H9 (cell line): ENCODE data around the gene KCNMA1. TPM values are rescaled to one million over a fixed set of nuclear protein-coding genes. Genes with fewer than 3 reads are reported as not detected.

Source experiments
- DNase-seq: peaks from one replicate; pipeline ENCODE4 v3.0.0-alpha.2; 2017
- H2AFZ ChIP-seq: one replicate; pipeline ENCODE4 v1.6.1; 2013; ENCODE audit warnings: mild to moderate bottlenecking, low read length, control low read depth, moderate library complexity
- H2AK5ac ChIP-seq: 2 replicates; pipeline ENCODE4 v1.6.1; 2013; ENCODE audit warnings: low read length, control low read depth, mixed read lengths; ENCODE audit not compliant: insufficient read length
- H2BK120ac ChIP-seq: one replicate; pipeline ENCODE4 v1.6.1; 2013; ENCODE audit warnings: low read depth, mild to moderate bottlenecking, low read length, control low read depth, inconsistent platforms; ENCODE audit not compliant: poor library complexity, severe bottlenecking
- H2BK12ac ChIP-seq: 2 replicates; pipeline ENCODE4 v1.6.1; 2013; ENCODE audit warnings: low read length, control low read depth, mixed read lengths, low read depth; ENCODE audit not compliant: insufficient read length
- H2BK15ac ChIP-seq: 2 replicates; pipeline ENCODE4 v1.6.1; 2013; ENCODE audit warnings: low read depth, low read length, control low read depth
- H2BK20ac ChIP-seq: one replicate; pipeline ENCODE4 v1.6.1; 2013; ENCODE audit warnings: low read depth, mild to moderate bottlenecking, low read length, control low read depth, inconsistent platforms; ENCODE audit not compliant: poor library complexity, severe bottlenecking
- H2BK5ac ChIP-seq: 2 replicates; pipeline ENCODE4 v1.6.1; 2013; ENCODE audit warnings: low read length, control low read depth, mixed read lengths; ENCODE audit not compliant: insufficient read length
- H3K14ac ChIP-seq: 2 replicates; pipeline ENCODE4 v1.6.1; 2013; ENCODE audit warnings: low read length, control low read depth; ENCODE audit not compliant: insufficient read depth
- H3K18ac ChIP-seq: 2 replicates; pipeline ENCODE4 v1.6.1; 2013; ENCODE audit warnings: low read depth, mild to moderate bottlenecking, mixed read lengths, low read length, control low read depth; ENCODE audit not compliant: insufficient read length
- H3K23ac ChIP-seq: 2 replicates; pipeline ENCODE4 v1.6.1; 2013; ENCODE audit warnings: low read length, control low read depth, mixed read lengths, low read depth; ENCODE audit not compliant: insufficient read length
- H3K23me2 ChIP-seq: 2 replicates; pipeline ENCODE4 v1.6.1; 2013; ENCODE audit warnings: low read depth, mild to moderate bottlenecking, mixed read lengths, low read length, control low read depth; ENCODE audit not compliant: insufficient read length, poor library complexity, severe bottlenecking
- H3K27ac ChIP-seq: 2 replicates; pipeline ENCODE4 v1.5.1; 2013; ENCODE audit warnings: low read length, control low read depth, mixed read lengths, low read depth; ENCODE audit not compliant: insufficient read length
- H3K27me3 ChIP-seq: 2 replicates; pipeline ENCODE4 v1.6.1; 2013; ENCODE audit warnings: low read length, control low read depth, inconsistent platforms; ENCODE audit not compliant: insufficient read depth
- H3K4ac ChIP-seq: 2 replicates; pipeline ENCODE4 v1.6.1; 2013; ENCODE audit warnings: low read depth, mild to moderate bottlenecking, control low read depth, inconsistent platforms, low read length, moderate library complexity
- H3K4me1 ChIP-seq: 2 replicates; pipeline ENCODE4 v1.6.1; 2013; ENCODE audit warnings: low read length, control low read depth, inconsistent platforms; ENCODE audit not compliant: insufficient read depth
- H3K4me2 ChIP-seq: 2 replicates; pipeline ENCODE4 v1.6.1; 2013; ENCODE audit warnings: low read length, control low read depth, mixed read lengths; ENCODE audit not compliant: insufficient read length, insufficient read depth
- H3K56ac ChIP-seq: 2 replicates; pipeline ENCODE4 v1.6.1; 2013; ENCODE audit warnings: low read depth, mild to moderate bottlenecking, mixed read lengths, low read length, control low read depth; ENCODE audit not compliant: insufficient read length
- H3K79me1 ChIP-seq: 2 replicates; pipeline ENCODE4 v1.6.1; 2013; ENCODE audit warnings: low read depth, mild to moderate bottlenecking, moderate library complexity, low read length, control low read depth, inconsistent platforms; ENCODE audit not compliant: insufficient read depth, poor library complexity, severe bottlenecking
- H3K79me2 ChIP-seq: 2 replicates; pipeline ENCODE4 v1.6.1; 2013; ENCODE audit warnings: low read length, control low read depth, inconsistent platforms; ENCODE audit not compliant: insufficient read depth
- H3K9ac ChIP-seq: 2 replicates; pipeline ENCODE4 v1.6.1; 2013; ENCODE audit warnings: low read length, control low read depth, mixed read lengths; ENCODE audit not compliant: insufficient read length; ENCODE audit errors: extremely low read depth
- H3K9me3 ChIP-seq: one replicate; pipeline ENCODE4 v1.6.1; 2013; ENCODE audit warnings: low read depth, low read length, inconsistent platforms; ENCODE audit not compliant: control insufficient read depth
- H3T11ph ChIP-seq: one replicate; pipeline ENCODE4 v1.6.1; 2013; ENCODE audit warnings: mild to moderate bottlenecking, low read length, control low read depth, inconsistent platforms
- H4K20me1 ChIP-seq: one replicate; pipeline ENCODE4 v1.6.1; 2013; ENCODE audit not compliant: control insufficient read depth, insufficient read length, insufficient read depth
- H4K5ac ChIP-seq: 2 replicates; pipeline ENCODE4 v1.6.1; 2013; ENCODE audit warnings: low read depth, mild to moderate bottlenecking, mixed read lengths, low read length, control low read depth; ENCODE audit not compliant: insufficient read length
- H4K8ac ChIP-seq: replicated peaks from 2 replicates; pipeline ENCODE4 v1.6.1; 2013; ENCODE audit warnings: low read length, control low read depth, mixed read lengths, low read depth; ENCODE audit not compliant: insufficient read length
- H4K91ac ChIP-seq: 2 replicates; pipeline ENCODE4 v1.6.1; 2013; ENCODE audit warnings: low read depth, mild to moderate bottlenecking, moderate library complexity, mixed read lengths, low read length, control low read depth; ENCODE audit not compliant: insufficient read length
- H3K27ac Mint-ChIP-seq, 3 experiments: 2 replicates in 2 of 3; 3 replicates in 1 of 3; pipeline ENCODE4 v1.8.0; 2020 to 2021; ENCODE audit warnings: mixed read lengths in 3 of 3, mild to moderate bottlenecking in 1 of 3, moderate library complexity in 1 of 3
- H3K27me3 Mint-ChIP-seq: 2 replicates; pipeline ENCODE4 v1.8.0; 2021; ENCODE audit warnings: low read depth, mild to moderate bottlenecking, moderate library complexity, mixed read lengths
- H3K36me3 Mint-ChIP-seq, 3 experiments: 2 replicates in 2 of 3; 3 replicates in 1 of 3; pipeline ENCODE4 v1.8.0; 2020 to 2021; ENCODE audit warnings: low read depth in 3 of 3, mixed read lengths in 3 of 3; ENCODE audit not compliant: insufficient read depth in 1 of 3
- H3K4me1 Mint-ChIP-seq, 2 experiments: 2 replicates each; pipeline ENCODE4 v1.8.0; 2020; ENCODE audit warnings: mixed read lengths in 2 of 2
- H3K4me3 Mint-ChIP-seq, 2 experiments: 2 replicates in 1 of 2; 3 replicates in 1 of 2; pipeline ENCODE4 v1.8.0; 2020 to 2021; ENCODE audit warnings: mild to moderate bottlenecking in 2 of 2, mixed read lengths in 2 of 2, moderate library complexity in 1 of 2
- H3K9me3 Mint-ChIP-seq, 2 experiments: 2 replicates in 1 of 2; 3 replicates in 1 of 2; pipeline ENCODE4 v1.8.0; 2020; ENCODE audit warnings: mild to moderate bottlenecking in 2 of 2, mixed read lengths in 2 of 2, moderate library complexity in 1 of 2
- CTCF ChIP-seq: fragments of 200-600 bp; sonication (generic); conservative IDR thresholded peaks from 3 replicates; pipeline ENCODE4 v1.8.0; 2021; ENCODE audit warnings: antibody characterized with exemption, mild to moderate bottlenecking
- WGBS: extraction: QIAGEN DNeasy Blood & Tissue Kit; methylation state at CpG from one replicate; pipeline ENCODE4 v1.1.7; 2013; ENCODE audit warnings: missing lambda C conversion rate, low lambda C conversion rate, mixed read lengths; ENCODE audit not compliant: insufficient read length; ENCODE audit errors: extremely low coverage; 5-methylcytosine and 5-hydroxymethylcytosine counted together
- total RNA-seq: library from RNA; stranded (reverse); gene quantifications from 2 replicates; pipeline ENCODE4 v1.2.1, GENCODE V29; 2021

The KCNMA1 gene
- total RNA-seq, 1 experiment from 2014 or later: 2.0 TPM

DNA sequence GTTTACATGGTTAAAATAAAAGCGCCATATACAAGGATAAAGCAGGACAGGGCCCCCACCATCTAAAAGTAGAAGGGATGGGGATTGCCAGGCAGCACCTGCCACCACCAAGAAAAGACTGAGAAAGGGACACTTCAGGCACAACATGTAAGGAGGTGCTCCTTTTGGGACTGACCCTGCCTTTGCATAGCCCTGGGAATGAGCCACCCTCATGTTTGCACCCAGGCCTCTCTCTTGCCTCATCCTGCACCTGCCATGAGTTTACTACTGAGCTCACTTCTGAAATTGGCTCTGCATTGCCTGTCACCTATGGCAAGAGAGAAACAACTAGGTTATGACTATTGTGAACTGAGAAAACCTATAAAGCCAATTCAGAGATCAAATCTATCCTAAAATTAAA, 489.7 kb downstream of the KCNMA1 start:
- H4K20me1 ChIP-seq: no peaks in the 10 kb centered on the region
- H2AK5ac ChIP-seq: no peak overlapping the region
- no peak overlapping the region for H3T11ph ChIP-seq
- no peak overlapping the region for H3K9ac ChIP-seq
- H2BK120ac ChIP-seq: no peak overlapping the region
- H2BK20ac ChIP-seq: no peak overlapping the region
- H3K14ac ChIP-seq: no peak overlapping the region
- H4K91ac ChIP-seq: no peak overlapping the region
- TF ChIP-seq CTCF: no peak
- H3K4me2 ChIP-seq: no peak overlapping the region
- WGBS: no CpG with 5 or more reads among the region's 1 CpG
- H3K9me3 Mint-ChIP-seq: no peaks in the 10 kb centered on the region
- H3K79me2 ChIP-seq: no peaks in the 10 kb centered on the region
- H3K27me3 ChIP-seq: no peaks in the 10 kb centered on the region
- no peak for DNase-seq
- H2BK12ac ChIP-seq: no peak overlapping the region
- no peak overlapping the region for H2BK5ac ChIP-seq
- no peak overlapping the region for H4K8ac ChIP-seq
- no peaks in the 10 kb centered on the region for H3K23me2 ChIP-seq
- H3K56ac ChIP-seq: no peak overlapping the region
- no peaks in the 10 kb centered on the region for H3K9me3 ChIP-seq
- no peaks in the 10 kb centered on the region for H3K79me1 ChIP-seq
- H2BK15ac ChIP-seq: no peak overlapping the region
- H3K4me3 Mint-ChIP-seq: no peak overlapping the region
- H3K18ac ChIP-seq: no peak overlapping the region
- H3K36me3 Mint-ChIP-seq: no peaks in the 10 kb centered on the region
- no peak overlapping the region for H3K4ac ChIP-seq
- no peak overlapping the region for H3K27ac ChIP-seq
- H2AFZ ChIP-seq: no peak overlapping the region
- H3K27ac Mint-ChIP-seq: no peak overlapping the region
- peaks cover 12% of the 10 kb centered on the region; the same call in 1 of the 2 replicates for H3K4me1 ChIP-seq
- H4K5ac ChIP-seq: no peak overlapping the region
- H3K4me1 Mint-ChIP-seq: peaks cover 51 to 54% of the 10 kb centered on the region in 2 experiments
- H3K23ac ChIP-seq: no peak overlapping the region
- H3K27me3 Mint-ChIP-seq: peaks cover 3% of the 10 kb centered on the region
